Fibroblast of skin of left quadriceps (primary cell): ENCODE measurements around the gene FHL2.
"Not testable (repeated sequence)": the region's sequence is repeated elsewhere in the genome, so short reads cannot be mapped to it uniquely, and the experiment has no call there.

Experiments used
- DNase-seq, 2 experiments: peaks; one replicate each; pipeline ENCODE4 v3.0.0-alpha.2; 2013; ENCODE audit warnings: low read depth in 2 of 2

FHL2 gene

GRCh38 chr2:105398336-105399206 lies at the start of gene FHL2:
TSS of gene FHL2 (minus strand) at chr2:105399051. CDS start at chr2:105386516, 12,535 bp downstream.
- DNase-seq = peak in 1 of 2 experiments; percentile 68

GRCh38 chr2:105447476-105447875 lies 48.6 kb upstream of the FHL2 start:
- DNase-seq = no peak

DNA sequence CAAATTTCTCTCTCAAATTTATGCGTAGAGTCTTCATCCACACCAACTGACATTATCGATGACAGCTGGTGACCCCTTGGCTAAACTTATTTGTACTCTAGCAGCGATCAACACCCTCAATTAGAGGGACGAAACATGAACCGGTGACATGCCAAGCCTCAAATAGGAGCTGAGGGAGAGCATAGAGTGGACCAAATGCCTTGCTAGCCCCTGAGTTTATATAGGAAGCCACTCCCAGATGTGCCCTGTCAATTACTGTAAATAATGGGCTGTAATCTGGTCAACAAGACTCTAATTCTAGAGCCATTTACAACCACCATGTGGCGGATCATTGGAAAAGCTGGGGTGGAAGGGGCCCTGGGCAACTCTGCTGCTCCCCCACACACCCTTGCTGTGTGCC lies 47.6 kb upstream of the FHL2 start:
- DNase-seq = no peak

DNA sequence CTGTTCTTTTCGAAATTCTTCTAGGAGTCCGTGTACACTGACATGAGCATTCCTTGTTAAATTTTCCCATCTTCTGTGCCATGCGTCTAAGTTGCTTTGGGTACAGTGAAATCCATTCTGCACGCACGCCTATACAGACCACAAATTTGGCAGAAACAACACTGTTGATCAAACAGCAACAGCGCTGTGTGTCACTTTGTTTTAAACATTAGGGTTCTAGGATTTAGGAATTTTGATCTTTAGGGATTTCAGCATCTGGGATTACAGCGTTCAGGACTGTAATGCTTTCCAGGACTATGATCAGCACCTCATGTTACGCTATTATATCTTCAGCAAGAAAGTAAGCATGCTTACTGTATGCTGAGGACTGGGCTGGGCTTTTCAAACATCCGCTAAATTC lies 47.1 kb upstream of the FHL2 start:
- DNase-seq = no peak

- no peak for DNase-seq
These were observed 46.6 kb upstream of the FHL2 start for GRCh38 chr2:105445498-105445897.

DNA sequence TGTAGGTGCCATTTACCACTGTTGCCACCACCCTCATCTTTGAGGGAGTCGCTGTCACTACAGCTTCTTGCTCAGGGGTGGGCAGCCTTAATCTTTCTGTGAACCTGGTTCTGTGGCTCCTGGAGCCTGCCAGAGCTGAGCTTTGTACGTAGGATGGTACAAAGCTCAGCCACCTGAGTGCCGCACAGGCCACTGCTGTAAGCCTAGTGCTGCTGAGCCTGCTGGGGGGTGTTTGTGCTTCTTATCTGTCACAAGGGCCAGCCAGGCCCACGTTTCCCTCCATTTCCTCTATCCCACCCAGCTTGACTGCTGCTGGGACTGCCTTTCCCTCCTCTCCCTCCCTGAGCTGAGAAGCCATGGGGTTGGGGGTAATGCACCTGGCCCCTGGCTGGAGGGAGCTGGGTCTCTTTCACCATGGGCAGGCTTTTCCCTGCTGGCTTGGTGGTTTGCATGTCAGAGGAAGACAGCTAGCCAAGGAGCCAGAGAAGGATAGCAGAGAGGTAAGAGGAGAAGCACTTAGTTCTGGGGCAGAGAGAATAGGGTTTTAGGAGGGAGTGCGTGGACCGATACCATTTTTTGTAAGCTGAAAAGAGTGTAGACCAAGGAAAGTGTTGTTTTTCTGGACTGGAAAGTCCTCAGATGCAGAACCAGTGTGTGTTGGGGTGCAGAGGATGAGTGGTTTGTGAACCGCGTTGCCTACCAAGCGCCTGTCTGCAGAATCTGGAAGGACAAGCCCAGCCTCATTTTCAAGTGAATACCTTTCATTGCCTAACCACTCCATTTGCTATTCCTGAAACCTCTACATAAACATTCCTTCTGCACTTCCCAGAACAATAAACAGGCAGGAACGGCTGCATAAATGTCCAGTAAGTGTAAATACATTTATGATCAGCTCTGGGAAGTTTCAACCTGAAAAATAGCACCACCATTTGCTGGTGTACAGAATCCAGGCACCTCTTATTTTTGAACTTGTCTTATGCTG lies 45.1 kb upstream of the FHL2 start:
- DNase-seq = no peak

- DNase-seq = no peak
These were observed 43.9 kb upstream of the FHL2 start for GRCh38 chr2:105442721-105443120.

GRCh38 chr2:105442056-105442455 lies 43.2 kb upstream of the FHL2 start:
- no peak for DNase-seq

DNA sequence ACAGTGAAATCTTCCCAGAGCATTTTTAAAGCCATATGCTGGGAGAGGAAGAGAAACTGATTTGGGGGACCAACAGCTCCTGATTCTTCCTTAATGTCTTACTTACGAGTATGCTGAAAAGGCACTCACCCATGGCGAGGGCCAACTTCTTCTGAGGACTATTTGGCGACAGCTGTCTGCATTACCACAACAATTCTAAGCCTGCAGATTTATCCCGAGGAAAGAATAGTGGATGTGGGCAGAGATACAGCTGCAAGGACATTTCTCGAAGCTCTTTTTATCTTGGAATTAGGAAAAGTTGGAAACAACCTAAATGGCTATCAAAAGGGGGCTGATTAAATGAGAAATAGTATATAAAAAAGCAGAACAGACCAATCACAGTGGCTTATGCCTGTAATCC lies 40.3 kb upstream of the FHL2 start:
- no peak for DNase-seq

DNA sequence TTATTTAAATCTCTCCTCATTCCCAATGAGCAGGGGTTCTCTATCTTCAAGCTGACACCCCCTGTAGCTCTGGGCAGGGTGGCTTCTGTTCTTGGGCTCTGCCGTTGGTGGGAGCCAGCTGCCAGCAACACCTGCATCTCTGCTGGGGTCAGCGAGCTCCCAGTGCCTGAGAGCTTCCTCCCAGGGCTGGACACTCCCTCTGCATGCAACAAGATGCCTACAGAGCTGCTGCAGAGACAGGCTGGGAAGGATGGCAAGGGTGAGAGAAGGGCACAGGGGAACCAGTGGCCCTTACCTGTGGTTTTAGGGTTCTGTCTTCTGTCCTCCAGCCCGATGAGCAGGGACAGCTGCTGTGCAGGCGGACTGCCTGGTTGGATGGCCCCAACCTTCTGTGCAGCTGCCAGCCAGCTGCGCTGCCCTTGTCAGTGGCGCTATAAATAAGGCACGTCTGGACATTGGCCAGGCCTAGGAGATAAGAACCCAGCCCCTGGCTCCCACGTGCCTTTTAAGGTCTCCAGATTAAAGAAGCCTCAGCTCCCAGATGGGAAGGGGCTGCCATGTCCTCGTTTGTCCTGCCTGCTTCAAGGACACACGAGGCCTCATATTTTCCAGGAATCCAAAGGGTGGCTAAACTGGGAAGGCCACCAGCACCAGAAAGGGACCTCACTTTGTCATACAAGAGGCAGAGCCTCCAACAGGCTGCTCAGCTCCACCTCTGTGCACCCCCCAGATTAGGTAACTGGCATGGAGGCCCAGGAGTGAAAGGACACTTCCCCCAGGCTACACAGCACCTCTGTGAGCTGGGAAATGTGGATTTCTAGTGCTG lies 39.5 kb upstream of the FHL2 start:
- DNase-seq = no peak

- DNase-seq = peak; percentile 64 to 70
These were observed 38.9 kb upstream of the FHL2 start for GRCh38 chr2:105437708-105438103.

GRCh38 chr2:105432749-105433148 lies 33.9 kb upstream of the FHL2 start:
- no peak for DNase-seq

- DNase-seq = no peak
These were observed 33.2 kb upstream of the FHL2 start for GRCh38 chr2:105432044-105432399.

DNA sequence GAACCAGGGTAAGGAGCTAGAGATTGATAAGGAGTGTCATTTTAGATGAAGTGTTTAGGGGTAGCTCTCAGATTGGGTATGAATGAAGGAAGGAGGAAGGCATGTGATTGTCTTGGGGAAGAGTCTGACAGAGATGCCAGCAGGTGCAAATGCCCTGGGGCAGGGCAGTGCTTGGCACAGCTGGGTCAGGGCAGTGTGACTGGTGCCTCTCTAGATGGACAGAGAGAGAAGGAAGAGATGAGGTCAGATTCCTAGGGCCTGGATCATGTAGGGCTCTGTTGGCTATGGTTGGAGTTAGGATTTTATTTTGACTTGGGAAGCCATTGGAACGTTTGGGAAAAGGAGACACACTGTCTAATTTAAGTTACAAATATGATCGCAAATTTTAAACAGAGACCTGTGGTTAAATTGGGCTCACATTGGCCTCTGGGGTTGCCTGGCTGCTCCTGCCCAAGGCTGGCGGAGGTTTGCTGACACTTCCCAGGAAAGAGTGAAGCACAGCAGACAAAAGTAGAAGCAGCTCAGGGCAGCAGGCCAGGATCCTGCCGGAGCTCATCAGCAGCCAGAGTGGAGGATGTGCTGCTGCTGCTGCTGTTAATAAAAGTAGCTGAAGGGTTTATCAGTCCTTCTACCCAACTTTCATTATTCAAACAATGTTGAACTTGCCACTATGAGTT lies 32.7 kb upstream of the FHL2 start:
- DNase-seq = no peak

DNA sequence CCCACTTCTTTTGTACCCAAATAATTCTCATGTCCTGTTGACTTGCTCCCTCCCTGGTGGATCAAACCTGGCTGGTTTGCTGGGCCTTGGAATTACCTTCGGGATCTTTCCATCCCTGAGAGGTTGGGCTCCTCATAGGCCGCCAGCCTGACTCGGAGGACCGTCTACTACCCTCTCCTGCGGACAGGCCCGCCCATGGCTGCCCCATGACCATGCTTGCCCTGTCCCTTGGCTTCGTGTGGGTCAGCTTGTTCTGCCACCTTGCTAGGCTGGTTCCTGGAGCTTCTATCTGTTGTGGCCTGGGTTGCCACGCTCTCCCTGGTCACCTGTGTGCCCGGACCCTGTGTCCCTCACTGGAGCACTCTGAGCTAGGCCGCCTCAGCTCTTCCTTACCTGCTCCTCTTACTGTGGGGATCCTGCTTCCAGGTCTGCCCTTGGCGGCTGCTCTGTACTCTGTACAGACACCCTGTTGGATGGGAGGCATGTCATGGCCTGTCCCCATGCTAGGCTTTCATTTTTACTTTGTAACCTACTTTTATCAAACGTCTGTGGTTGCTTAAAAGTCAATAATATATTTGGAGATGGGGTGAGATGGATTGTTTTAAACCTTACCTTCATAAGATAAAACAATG lies 29.7 kb upstream of the FHL2 start:
- DNase-seq = no peak

DNA sequence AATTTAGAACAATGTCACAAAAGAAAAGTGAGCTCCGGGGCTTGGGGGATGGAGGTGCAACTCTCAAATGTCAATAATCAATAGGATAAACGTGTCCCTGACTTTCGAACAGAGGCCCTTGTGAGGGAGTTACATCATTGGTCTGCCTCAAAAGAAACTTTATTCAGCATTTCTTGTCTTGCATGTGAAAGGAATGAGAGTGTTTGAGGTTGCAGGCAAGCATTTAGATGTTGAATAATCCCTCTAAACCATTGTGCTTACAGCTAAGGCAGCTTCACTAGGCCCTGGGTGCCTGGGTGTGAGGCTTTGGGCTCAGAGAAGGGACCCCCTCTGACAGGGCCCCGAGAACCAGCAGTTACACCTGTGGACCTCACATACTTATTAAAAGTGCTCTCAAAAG lies 28.6 kb upstream of the FHL2 start:
- DNase-seq = no peak

DNA sequence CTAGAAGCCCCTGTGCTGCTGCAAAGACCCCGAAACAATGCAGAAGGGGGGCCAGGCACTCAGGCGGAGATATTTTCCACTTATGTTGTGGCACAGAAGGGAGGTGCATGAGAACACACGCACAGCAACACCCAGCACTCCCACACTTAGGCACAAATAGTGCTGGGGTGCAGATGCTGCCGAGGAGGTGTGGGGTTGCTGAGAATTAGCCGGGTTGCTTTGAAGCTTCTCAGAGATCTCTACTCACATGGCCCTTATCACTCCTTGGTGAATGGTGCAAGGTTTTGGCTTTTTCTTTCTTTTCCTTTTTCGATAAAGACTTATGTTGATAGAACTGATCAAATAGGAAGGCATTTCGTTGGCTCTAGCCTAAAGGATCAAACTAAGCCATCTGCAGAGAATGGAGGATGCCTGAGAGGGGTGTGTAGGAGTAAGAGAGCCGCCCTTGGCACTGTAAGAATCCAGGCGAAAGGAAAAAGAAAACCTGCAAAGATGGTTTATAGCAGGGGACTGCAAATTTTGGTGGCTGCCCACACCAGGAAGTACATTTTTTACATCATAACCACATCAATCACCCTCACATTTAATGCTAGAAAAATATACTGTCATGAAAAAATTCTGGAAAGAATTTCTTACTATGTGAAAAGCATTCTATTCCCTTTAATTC lies 27.9 kb upstream of the FHL2 start:
- no peak for DNase-seq

- no peak for DNase-seq
These were observed 27.2 kb upstream of the FHL2 start for GRCh38 chr2:105425936-105426625.

- not testable (repeated sequence) for DNase-seq
These were observed 26.0 kb upstream of the FHL2 start for GRCh38 chr2:105424836-105425235.

- DNase-seq = no peak
These were observed 23.9 kb upstream of the FHL2 start for GRCh38 chr2:105422801-105423200.
